MM.1S (cell line): ENCODE measurements around the gene C10orf53.

Experiments
- DNase-seq: peaks from one replicate; pipeline ENCODE4 v3.0.0-alpha.2; 2015
- H2AFZ ChIP-seq: fragments of 300-600 bp; sonication (generic); 2 replicates; pipeline ENCODE4 v1.6.0; 2016; ENCODE audit warnings: antibody characterized with exemption, low read length
- H3F3A ChIP-seq: fragments of 300-600 bp; sonication (generic); 2 replicates; pipeline ENCODE4 v1.6.1; 2016; ENCODE audit warnings: mild to moderate bottlenecking, antibody characterized with exemption, low read length, moderate library complexity, mixed read lengths; ENCODE audit not compliant: insufficient read depth
- H3K27ac ChIP-seq: fragments of 300-600 bp; sonication (generic); 2 replicates; pipeline ENCODE4 v1.5.1; 2016; ENCODE audit warnings: mild to moderate bottlenecking, low read length
- H3K27me3 ChIP-seq: fragments of 300-600 bp; sonication (generic); replicated peaks from 2 replicates; pipeline ENCODE4 v1.6.0; 2016; ENCODE audit warnings: low read length; ENCODE audit not compliant: insufficient read depth
- H3K36me3 ChIP-seq: fragments of 300-600 bp; sonication (generic); replicated peaks from 2 replicates; pipeline ENCODE4 v1.6.1; 2016; ENCODE audit warnings: mild to moderate bottlenecking, low read length, mixed read lengths; ENCODE audit not compliant: insufficient read depth
- H3K4me1 ChIP-seq: fragments of 300-600 bp; sonication (generic); 2 replicates; pipeline ENCODE4 v1.6.1; 2016; ENCODE audit warnings: low read length, mixed read lengths
- H3K4me2 ChIP-seq: fragments of 300-600 bp; sonication (generic); 2 replicates; pipeline ENCODE4 v1.6.0; 2016; ENCODE audit warnings: low read depth, low read length
- H3K4me3 ChIP-seq: fragments of 300-600 bp; sonication (generic); 2 replicates; pipeline ENCODE4 v1.5.1; 2016; ENCODE audit warnings: low read length, mixed read lengths
- H3K79me2 ChIP-seq: fragments of 300-600 bp; sonication (generic); 2 replicates; pipeline ENCODE4 v1.6.1; 2016; ENCODE audit warnings: mixed run types, low read length, mixed read lengths
- H3K9ac ChIP-seq: fragments of 300-600 bp; sonication (generic); 2 replicates; pipeline ENCODE4 v1.6.1; 2016; ENCODE audit warnings: low read length, mixed read lengths
- H3K9me2 ChIP-seq: fragments of 300-600 bp; sonication (generic); replicated peaks from 2 replicates; pipeline ENCODE4 v1.6.1; 2016; ENCODE audit warnings: mild to moderate bottlenecking, low read length, mixed read lengths; ENCODE audit not compliant: insufficient read depth
- H3K9me3 ChIP-seq: fragments of 300-600 bp; sonication (generic); replicated peaks from 2 replicates; pipeline ENCODE4 v1.6.1; 2016; ENCODE audit warnings: mild to moderate bottlenecking, low read length, mixed read lengths; ENCODE audit not compliant: insufficient read depth
- H4K20me1 ChIP-seq: fragments of 300-600 bp; sonication (generic); 2 replicates; pipeline ENCODE4 v1.6.1; 2016; ENCODE audit warnings: mild to moderate bottlenecking, low read length, moderate library complexity, mixed read lengths; ENCODE audit not compliant: insufficient read depth
- CTCF ChIP-seq: fragments of 300-600 bp; sonication (generic); IDR thresholded peaks from 2 replicates; pipeline ENCODE4 v1.5.1; 2016; ENCODE audit warnings: antibody characterized with exemption, low read length, mixed read lengths
- EZH2 ChIP-seq: fragments of 300-600 bp; sonication (generic); optimal IDR thresholded peaks from 2 replicates; pipeline ENCODE3; 2017; ENCODE audit warnings: low read depth, mild to moderate bottlenecking, antibody characterized with exemption, low read length, mixed read lengths
- EZH2phosphoT487 ChIP-seq: fragments of 300-600 bp; sonication (generic); IDR thresholded peaks from 2 replicates; pipeline ENCODE4 v1.6.1; 2018; ENCODE audit warnings: antibody characterized with exemption, low read length

The C10orf53 gene

GRCh38 chr10:49653273-49653929 lies 26.1 kb upstream of the C10orf53 start:
- Histone ChIP-seq H2AFZ (no peak overlapping the region), H3K9me2 (no peaks in the 10 kb centered on the region), H3K9me3 (no peaks in the 10 kb centered on the region), H3K27me3 (no peaks in the 10 kb centered on the region), H3K9ac (no peak overlapping the region), H3K79me2 (no peaks in the 10 kb centered on the region), H4K20me1 (no peaks in the 10 kb centered on the region), H3K27ac (no peak overlapping the region), H3K36me3 (no peaks in the 10 kb centered on the region), H3K4me1 (no peaks in the 10 kb centered on the region), H3F3A (no peaks in the 10 kb centered on the region), H3K4me2 (no peak overlapping the region), H3K4me3 (no peak overlapping the region)
- DNase-seq, result no peak
- TF ChIP-seq EZH2, result no peak
- no peak for TF ChIP-seq EZH2phosphoT487
- TF ChIP-seq CTCF, result no peak

GRCh38 chr10:49654036-49654693 lies 25.3 kb upstream of the C10orf53 start:
- Histone ChIP-seq H3K4me3 (no peak overlapping the region), H4K20me1 (no peaks in the 10 kb centered on the region), H2AFZ (no peak overlapping the region), H3K79me2 (no peaks in the 10 kb centered on the region), H3F3A (no peaks in the 10 kb centered on the region), H3K4me1 (no peaks in the 10 kb centered on the region), H3K36me3 (no peaks in the 10 kb centered on the region), H3K27me3 (no peaks in the 10 kb centered on the region), H3K4me2 (no peak overlapping the region), H3K9me2 (no peaks in the 10 kb centered on the region), H3K9me3 (no peaks in the 10 kb centered on the region), H3K27ac (no peak overlapping the region), H3K9ac (no peak overlapping the region)
- no peak for DNase-seq
- TF ChIP-seq EZH2, result no peak

GRCh38 chr10:49655099-49655498 lies 24.4 kb upstream of the C10orf53 start:
- Histone ChIP-seq H3K4me2 (no peak overlapping the region), H3K27me3 (no peaks in the 10 kb centered on the region), H3K27ac (no peak overlapping the region), H3K36me3 (no peaks in the 10 kb centered on the region), H3K79me2 (no peaks in the 10 kb centered on the region), H3K4me1 (no peaks in the 10 kb centered on the region), H3K9me3 (no peaks in the 10 kb centered on the region), H3K9ac (no peak overlapping the region), H4K20me1 (no peaks in the 10 kb centered on the region), H2AFZ (no peak overlapping the region), H3K4me3 (no peak overlapping the region), H3K9me2 (no peaks in the 10 kb centered on the region), H3F3A (no peaks in the 10 kb centered on the region)
- TF ChIP-seq EZH2, result no peak
- no peak for DNase-seq

- Histone ChIP-seq H3K27ac (no peak overlapping the region), H3K79me2 (no peaks in the 10 kb centered on the region), H3K27me3 (no peaks in the 10 kb centered on the region), H3F3A (no peaks in the 10 kb centered on the region), H3K36me3 (no peaks in the 10 kb centered on the region), H3K4me1 (no peaks in the 10 kb centered on the region), H3K4me2 (no peak overlapping the region), H4K20me1 (no peaks in the 10 kb centered on the region), H3K9me2 (no peaks in the 10 kb centered on the region), H3K9ac (no peak overlapping the region), H3K9me3 (no peaks in the 10 kb centered on the region), H3K4me3 (no peak overlapping the region), H2AFZ (no peak overlapping the region)
- TF ChIP-seq EZH2phosphoT487, result no peak
- TF ChIP-seq CTCF, result no peak
- TF ChIP-seq EZH2, result no peak
- DNase-seq, result no peak
Measured at GRCh38 chr10:49656845-49657493, 22.5 kb upstream of the C10orf53 start.
